Activated CD4-positive, alpha-beta T cell treated with anti-CD3 and anti-CD28 coated beads for 4 hours (primary cell): ENCODE results near the gene INPP4B.

Experiments
- DNase-seq, 2 donors: peaks; one replicate each; pipeline ENCODE4 v3.0.0-alpha.2; 2020

INPP4B gene

DNA sequence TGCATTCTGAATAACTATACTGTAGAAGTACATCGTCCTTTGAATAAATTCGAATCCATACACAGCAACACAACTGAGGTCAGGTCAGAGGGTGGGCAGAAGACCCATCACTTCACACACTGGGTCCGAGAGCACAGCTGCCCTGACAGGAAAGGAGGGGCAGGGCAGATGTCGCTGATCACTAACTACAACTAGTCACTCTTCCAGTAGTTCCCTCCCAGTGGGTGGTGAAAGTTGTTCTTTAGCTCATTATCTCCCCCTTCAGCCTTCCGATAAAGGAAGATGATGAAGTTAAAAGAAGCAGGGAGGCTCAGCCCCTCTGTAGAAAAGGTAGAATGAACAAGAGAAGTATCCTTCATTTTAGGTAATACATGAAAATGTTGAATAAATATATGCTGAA is 278.9 kb downstream of the INPP4B start:
- peak; percentile 63 to 65 for DNase-seq

DNA sequence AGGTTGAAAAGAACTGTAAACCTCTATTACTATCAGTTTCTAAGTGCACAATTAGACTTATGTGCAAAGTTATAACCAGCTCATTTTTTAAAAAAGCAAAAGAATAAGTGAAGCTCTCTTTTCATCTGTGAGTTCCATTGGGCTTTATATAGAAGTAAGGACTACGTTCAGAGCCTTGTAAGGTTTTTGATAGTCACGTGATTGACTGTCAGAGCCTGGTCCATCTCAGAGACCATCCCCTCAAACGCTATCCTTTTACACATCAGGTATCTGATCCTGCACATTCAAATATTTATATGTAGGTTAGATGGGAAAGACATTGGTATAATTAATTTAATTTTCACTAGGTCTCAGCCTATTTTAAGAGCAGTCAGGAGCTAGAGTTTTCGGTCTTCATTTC is 279.3 kb downstream of the INPP4B start:
- no peak for DNase-seq

DNA sequence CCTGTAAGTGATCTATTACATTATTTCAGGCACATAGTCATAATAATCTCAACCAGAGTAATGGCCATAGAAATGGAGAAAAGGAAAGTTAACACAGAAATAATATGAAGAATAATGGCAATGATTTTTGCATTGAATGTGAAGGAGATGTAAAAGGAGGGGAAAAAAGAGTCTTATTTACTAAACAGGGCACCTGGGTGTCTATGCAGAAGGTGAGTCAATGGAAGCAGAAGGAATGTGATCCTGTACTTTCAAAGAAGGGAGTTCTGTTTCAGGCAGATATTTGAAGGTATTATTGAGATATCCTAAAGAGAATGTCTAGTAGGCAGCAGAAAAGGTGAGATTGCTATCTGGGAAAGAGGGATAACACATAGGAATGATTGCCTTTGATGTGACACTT is 279.9 kb downstream of the INPP4B start:
- no peak for DNase-seq

DNA sequence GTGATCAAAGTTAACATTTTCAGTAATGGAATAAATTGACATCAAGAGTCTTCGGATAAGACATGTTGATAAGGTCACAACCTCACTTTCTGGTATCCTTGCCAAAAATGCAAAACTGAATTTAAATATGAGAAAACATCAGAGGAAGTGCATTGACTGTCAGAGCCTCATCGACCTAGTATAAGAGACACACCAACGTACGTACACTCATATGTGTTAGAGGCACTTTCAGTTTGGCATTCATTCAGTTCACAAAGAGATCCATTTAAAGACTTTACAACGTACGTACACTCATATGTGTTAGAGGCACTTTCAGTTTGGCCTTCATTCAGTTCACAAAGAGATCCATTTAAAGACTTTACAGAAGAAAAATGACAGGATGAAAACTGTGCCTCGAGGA is 280.3 kb downstream of the INPP4B start:
- no peak for DNase-seq

GRCh38 chr4:142563682-142564291 is 282.3 kb downstream of the INPP4B start:
- DNase-seq = no peak

DNA sequence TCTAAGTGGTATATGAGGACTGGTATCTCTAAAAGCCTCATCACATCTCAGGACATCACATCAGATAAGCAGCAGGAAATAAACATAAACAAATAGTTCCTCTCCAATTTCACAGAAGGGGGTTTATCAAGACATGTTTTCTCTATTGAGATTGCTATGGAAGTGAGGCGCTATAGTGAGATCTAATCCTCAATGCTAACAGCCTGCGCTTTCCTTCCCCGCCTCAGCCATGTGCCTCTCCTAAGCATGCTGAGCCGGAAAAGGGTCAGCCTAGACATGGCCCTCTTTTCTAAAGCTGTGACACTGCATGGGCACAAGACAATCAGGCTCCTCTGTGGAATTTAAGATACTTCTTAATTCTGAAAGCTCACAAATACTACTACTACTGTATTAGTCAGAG is 286.1 kb downstream of the INPP4B start:
- DNase-seq = no peak

- no peak for DNase-seq
These were observed 287.2 kb downstream of the INPP4B start for GRCh38 chr4:142558851-142559250.

DNA sequence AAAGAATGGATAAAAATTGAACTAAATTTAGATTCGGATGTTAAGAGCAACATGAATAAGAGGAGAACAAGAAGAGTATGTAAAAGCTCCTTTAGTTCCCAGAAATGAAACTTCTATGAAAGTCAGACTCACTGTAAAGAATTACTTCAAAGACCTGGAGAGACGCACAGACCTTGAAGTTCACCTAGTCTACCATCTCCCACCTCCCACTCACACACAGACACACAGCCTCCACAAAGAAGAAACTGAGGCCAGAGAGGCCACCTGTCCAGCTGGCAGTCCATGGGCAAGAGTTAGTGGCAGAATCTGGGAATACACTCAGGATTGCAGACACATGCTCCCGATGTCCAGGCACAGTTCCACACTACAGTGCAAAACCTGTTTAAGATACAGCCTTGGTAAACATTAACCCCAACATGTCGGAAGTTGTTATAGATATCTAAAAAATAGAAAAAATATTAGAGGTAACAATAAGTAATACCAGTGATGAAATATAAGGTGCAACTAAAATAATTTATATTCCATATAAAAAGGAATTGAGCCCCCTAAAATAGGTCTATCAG is 288.8 kb downstream of the INPP4B start:
- DNase-seq = no peak

DNA sequence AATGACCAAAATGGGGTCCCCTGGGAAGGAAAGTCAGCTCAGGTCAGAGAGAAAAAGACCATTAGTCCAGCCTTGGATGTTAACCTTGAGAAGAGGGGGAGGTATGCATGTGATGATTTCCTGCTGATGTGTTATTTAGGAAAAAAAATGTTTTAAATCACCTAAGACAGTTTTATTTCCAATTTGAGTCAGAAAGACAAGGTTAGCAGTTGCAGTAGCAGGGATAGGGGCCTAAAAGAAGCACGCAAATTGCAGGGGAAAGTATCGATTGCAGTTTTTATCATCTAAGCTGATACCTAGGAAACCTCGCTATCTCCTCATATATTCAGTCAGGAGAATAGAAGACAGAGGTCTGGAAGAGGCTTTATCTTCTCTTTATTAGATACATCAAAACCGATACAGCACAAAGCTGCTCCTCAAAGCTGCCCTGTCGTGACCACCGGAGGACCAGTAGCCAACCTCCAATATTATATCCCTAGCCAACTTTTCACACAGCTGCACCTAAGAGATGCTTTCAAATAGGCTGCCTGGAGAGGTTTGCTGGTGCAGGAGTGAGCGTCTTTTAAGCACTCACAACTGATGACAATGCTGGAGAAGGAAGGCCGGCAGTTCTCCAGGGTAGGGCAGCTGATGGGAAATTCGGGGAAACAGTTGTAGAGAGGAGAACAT is 289.4 kb downstream of the INPP4B start:
- DNase-seq = no peak

DNA sequence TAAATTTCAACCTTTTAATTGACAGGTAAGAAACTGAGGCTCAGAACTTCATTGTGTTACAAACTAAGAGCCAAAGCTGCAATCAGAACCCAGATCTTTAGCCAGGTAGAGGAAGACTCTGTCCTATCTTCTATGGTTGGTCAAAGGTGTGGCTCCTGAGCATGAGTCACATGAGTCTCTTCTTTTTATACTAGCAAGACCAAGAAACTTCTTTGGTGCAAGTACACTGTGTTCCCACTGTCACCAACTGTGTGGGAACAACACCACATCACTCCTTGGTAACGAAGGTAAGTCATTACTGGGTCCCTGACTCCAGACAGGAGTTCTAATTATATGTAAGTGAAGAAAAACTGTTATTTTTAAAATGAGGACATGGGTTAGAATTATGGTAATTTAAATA is 290.1 kb downstream of the INPP4B start:
- DNase-seq = no peak

DNA sequence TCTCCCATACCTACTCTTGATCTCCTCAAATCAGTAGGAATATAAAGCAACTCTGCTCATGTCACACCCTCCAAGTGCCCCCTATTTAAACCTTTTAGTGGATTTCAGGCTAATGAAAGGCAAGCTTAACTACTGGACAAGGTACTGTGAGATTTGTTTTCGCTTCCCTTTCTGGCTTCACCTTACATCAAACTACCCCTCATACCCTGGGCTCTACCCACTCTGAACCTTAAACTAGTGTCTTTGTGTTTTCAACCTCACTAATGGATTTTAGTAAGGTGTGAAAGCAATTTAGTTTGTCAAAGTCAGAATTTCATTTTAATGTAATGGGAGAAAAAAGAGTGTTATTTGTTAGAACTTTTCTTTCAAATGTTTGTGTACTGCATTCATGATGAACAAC is 291.7 kb downstream of the INPP4B start:
- DNase-seq = no peak

- no peak for DNase-seq
These were observed 294.4 kb downstream of the INPP4B start for GRCh38 chr4:142551517-142552305.

GRCh38 chr4:142550965-142551364 is 295.1 kb downstream of the INPP4B start:
- no peak for DNase-seq

- no peak for DNase-seq
These were observed 296.2 kb downstream of the INPP4B start for GRCh38 chr4:142549726-142550463.

DNA sequence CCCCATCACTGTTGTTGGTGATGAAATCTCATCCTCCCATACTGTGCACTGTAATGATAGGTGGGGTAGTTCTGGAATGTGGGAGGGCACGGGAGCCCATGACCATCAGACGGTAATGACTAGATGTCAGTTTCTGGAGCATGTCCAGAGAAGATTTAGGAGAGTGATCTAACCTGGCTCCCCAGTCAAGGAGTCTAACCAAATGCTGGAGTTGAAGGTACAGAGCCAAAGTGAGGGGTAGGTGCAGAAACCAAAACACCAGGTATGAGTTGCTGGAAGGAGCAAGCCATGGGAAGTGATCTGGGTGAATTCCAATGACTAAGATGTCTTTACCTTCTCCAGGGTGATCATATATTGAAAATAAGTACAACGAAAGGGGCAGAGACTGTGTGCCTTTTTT is 296.9 kb downstream of the INPP4B start:
- DNase-seq = no peak

GRCh38 chr4:142548491-142548890 is 297.6 kb downstream of the INPP4B start:
- no peak for DNase-seq

DNA sequence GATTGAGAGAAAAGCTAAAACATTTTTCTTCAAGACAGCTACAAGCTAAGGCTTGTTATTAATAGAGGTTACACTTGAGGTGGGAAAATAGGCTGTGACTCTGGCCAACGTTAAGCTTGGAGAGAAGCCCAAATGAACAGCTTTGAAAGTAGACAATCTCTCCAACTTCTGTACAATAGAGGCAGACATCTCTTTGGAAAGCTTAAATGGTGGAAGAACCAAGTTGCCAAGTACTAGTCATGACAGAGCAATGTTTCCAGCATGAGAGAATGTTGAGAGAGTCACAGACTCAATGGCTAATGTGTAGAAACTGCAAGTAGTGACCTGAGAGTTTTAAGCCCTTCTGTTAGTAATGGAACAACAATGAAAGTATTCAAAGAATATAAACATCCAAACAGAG is 298.1 kb downstream of the INPP4B start:
- no peak for DNase-seq

- DNase-seq = no peak
These were observed 301.5 kb downstream of the INPP4B start for GRCh38 chr4:142544594-142544993.

GRCh38 chr4:142544039-142544438 is 302.1 kb downstream of the INPP4B start:
- DNase-seq = no peak

- DNase-seq = no peak
These were observed 305.7 kb downstream of the INPP4B start for GRCh38 chr4:142540483-142540804.

DNA sequence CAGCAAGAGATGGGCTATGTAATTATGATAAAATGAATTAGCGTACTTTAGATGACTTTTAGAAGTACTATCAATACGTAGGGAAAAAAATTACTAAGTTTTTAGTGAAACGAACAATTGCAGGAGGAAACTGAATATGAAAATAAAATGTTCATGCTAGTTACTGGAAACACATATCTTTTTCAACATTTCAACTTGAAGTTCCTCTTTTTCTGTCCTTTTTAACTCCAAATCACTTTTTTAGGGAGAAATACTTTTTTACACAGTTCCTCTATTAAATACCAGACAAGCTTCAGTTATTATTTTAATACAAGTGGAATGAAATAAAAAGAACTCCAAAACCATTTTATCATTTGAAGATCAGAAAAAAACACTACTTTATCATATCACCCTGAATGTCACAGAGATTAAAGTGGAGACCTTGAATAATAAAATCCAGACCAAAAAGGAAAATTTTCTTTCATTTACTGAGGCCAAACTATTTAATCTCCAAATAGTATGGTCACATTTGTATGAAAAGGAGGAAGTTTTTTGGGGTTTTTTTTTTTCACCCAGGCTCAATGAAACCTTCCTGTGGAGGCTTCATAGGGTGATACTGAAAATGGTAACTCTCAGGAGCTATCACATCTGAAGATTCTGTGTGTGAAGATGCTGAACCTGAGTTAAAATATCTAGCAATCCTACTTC is 306.2 kb downstream of the INPP4B start:
- DNase-seq = no peak

DNA sequence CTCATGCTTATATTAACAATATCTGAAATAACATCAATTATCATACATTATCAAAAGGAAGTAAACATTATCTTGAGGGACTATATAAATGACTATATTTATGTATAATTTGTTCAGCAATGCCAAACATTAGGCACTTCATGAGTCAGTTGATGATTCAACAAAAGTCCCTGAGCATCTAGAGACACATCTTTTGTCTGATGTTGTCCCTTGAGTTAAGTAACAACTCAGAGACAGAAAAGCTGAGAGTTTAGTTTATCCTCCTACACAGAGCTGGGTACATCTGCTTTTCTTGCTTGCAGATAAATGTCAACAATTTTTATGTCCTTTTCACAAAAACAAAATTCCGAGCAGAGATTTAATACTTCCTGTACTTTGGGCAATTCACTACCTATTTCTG is 311.1 kb downstream of the INPP4B start:
- no peak for DNase-seq

DNA sequence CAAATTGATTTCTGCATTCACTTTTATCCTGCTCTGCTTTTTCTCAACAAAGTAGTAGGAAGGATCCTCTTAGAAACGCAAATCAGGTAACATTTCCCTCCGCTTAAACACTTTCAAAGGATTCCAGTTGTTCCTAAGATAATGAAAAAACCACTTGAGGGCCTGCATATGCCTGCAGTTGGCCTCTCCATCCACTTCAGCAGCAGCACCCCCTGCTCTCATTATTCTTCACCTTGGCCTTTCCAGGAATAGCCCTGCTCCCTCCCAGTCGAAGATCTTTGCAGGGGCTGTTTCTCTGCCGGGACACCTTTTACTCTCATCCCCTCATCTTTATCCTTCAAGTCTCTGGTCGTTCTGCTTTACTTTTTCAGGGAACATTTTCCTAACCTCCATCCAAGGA is 314.0 kb downstream of the INPP4B start:
- DNase-seq = no peak
